Measurements from ENCODE around the gene TNS3.
"Not testable (repeated sequence)": the region's sequence is repeated elsewhere in the genome, so short reads cannot be mapped to it uniquely, and the experiment has no call there.

The TNS3 gene

GRCh38 chr7:47581804-47582763 lies at the start of gene TNS3:
TSS of gene TNS3 (minus strand) at chr7:47582111. CDS start at chr7:47439636, 142,475 bp downstream.
- no peak for DNase-seq

DNA sequence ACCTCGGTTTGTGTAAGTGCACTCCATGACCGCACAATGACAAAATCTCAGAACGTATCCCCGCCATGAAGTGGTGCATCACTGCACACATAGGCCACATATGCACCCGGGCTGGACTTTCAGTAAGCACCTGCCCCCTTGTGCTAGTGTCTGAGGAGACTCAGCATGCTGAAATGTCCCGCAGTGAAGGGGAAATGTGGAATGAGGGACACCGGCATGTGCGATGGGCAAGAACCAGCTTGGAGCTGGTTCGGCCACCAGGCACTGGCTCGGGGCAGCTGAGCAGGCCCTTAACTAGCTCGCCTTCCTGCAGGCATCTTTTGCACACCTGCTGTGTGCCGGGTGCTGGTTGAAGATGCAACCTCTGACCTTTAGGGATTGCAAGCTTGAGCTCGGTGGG lies 49.8 kb upstream of the TNS3 start:
- no peak for DNase-seq

- DNase-seq, result no peak
Observed at GRCh38 chr7:47627580-47628283, 45.8 kb upstream of the TNS3 start.

- no peak for DNase-seq
Observed at GRCh38 chr7:47625861-47626715, 44.2 kb upstream of the TNS3 start.

DNA sequence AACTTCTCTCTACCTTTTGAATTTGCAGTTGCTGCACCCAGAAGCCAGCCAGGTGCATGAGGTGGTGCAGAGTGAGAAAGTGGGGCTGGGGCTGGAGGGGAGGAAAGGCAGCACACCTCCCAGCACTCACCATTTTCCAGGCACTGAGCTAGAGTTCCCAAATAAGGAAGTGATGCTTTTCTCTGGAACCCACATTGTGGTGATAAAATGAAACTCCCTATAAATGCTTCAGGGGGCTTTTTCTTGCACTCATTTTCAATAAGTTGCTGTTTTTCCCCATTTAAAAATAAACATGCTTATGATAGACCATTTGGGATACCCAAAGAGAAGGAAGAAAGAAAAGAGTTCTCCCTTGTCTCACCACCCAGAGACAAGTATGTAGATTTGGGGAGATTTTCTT lies 42.8 kb upstream of the TNS3 start:
- no peak for DNase-seq

DNA sequence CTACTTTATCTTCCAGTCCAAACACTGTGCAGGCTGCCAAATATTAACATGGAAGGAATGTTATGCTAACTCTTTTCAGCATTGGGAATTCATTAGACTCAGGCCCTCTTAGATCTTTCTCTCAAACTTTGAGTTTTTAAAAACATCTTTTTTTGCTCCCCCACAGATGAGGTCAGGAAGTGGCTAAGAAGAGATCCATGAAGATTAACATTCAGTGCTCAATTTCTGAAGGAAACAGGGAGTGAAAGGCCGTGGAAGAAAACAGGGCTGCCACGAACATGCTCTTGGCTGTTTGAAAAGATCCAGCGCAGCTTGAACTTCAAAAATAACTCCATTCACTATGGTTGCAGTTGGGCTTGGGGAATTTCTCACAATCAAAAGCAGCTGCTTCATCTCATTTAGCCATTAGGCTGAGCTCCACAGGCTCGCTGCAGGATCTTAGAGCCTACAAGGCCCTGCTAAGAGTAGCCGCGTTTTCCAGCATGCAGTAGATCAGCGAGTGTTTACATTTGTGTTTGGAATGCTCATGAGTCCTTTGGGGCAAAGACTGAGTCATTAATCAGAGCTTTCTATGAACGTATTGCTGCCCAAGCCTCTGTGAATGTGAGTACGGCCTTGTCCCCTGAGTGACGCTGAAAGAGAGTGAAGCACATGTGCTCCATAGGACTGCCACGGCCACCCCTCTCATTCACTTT lies 41.2 kb upstream of the TNS3 start:
- DNase-seq, result no peak

- DNase-seq, result no peak
Observed at GRCh38 chr7:47622586-47622945, 40.7 kb upstream of the TNS3 start.

GRCh38 chr7:47621979-47622561 lies 40.2 kb upstream of the TNS3 start:
- DNase-seq, result no peak

DNA sequence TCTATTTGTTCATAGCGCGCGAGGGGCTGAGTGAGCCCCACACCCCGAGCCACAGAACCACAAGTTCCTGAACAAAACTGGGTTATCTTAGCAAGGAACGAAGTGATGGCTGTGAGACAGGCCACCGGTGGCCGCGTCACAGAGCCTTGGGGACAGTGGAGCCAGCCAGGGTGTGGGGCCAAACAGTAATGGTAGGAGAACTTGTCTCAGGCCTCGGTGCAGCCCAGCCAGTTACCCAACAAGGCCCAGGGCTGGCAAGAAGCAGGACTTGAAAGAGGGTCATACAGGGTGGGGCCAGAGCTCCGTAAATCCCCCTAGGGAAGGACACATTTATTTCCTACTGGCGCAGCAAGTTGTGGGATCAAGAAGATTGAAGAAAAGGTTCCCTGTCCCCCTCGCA lies 39.4 kb upstream of the TNS3 start:
- no peak for DNase-seq

DNA sequence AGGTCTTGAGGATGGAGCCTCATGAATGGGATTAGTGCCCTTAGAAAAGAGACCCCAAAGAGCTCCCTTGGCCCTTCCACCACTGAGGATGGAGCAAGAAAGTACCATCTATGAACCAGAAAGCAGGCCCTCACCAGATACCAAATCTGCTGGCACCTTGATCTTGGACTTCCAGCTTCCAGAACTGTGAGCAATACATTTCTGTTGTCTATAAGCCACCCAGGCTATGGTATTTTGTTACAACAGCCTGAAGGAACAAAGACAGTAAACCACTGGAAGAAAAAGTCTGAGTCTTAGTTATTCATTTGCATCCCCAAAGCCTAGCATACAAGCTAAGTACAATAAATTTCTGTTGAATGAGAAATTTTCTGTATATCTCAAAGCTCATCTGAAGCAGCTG lies 37.9 kb upstream of the TNS3 start:
- DNase-seq, result no peak

- no peak for DNase-seq
Observed at GRCh38 chr7:47617131-47617530, 35.2 kb upstream of the TNS3 start.

DNA sequence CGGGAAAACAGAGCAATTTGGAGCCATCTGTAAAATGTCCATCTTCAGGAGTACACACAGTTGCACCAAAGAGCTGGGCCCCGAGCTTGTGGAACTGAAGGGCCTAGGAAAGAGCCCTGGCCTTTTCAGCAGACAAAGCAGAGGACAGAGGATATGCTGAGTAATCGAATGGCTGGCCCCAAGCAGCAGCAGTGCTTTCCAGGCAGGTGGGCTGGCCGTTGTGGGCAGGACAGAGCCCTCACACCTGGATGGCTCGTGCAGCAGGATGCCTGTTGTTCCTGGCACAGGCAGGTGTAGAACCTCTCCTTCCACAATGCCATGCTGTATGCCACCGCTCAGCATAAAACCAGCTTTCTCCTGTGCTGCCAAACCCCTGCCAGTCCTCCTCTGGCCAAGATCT lies 32.5 kb upstream of the TNS3 start:
- DNase-seq, result no peak

DNA sequence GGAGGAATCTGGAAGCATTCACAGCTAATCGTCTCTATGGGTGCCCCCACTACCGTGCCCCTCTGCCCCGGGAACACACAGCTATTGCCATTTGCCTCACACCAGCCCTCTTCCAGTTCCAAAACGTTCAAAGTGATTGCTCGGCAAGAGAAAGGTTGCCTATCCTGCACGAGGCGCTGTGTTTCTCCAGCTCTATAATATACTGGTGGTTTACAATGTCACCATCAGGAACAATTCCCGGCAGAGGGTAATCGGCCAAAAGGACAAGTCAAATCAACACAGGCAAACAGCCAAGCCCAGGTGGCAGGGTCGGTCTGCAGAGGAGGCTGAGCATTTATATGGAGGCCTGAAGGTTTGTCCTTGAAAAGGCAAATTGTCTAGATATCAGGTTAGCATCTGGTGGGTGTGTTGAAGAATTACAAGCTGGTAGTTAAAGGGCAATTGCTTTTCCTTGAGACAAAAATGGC lies 29.2 kb upstream of the TNS3 start:
- DNase-seq, result no peak

- DNase-seq, result no peak
Observed at GRCh38 chr7:47610506-47611044, 28.7 kb upstream of the TNS3 start.

GRCh38 chr7:47609803-47610452 lies 28.0 kb upstream of the TNS3 start:
- no peak for DNase-seq

- not testable (repeated sequence) for DNase-seq
Observed at GRCh38 chr7:47606593-47607046, 24.7 kb upstream of the TNS3 start.

DNA sequence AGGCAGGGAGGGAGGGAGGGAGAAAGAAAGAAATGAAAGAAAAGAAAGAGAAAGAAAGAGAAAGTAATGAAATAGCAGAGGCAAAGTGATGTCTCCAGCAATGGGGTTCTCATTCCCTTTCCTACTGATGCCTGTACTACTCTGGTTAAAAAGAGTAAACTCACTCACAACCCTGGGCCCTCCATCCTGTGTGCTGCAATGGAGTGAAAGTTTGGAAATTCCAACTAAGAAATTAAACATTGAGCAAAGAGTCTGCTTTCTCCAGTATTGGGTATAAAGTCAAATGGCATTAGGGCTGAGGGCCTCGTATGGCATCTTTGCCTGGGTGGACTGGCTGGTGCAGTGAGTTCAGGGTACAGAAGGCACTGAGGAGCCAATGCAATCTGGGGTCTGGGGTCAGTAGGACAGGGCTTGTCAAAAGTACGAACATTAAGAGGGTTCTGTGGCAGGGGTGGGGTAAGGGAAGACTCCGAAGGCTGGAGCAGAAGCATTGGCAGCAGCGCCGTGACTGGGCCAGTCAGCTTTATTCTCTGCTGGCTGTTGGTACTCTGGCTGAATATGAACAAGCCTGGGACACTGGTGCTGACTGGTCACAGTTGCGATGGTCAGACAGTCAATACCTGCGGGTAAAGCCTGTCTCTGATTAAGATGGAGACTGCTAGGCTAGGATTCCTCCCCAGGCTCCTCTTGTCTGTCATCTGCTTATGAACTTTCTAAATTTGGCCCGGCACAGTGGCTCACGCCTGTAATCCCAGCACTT lies 24.1 kb upstream of the TNS3 start:
- no peak for DNase-seq

DNA sequence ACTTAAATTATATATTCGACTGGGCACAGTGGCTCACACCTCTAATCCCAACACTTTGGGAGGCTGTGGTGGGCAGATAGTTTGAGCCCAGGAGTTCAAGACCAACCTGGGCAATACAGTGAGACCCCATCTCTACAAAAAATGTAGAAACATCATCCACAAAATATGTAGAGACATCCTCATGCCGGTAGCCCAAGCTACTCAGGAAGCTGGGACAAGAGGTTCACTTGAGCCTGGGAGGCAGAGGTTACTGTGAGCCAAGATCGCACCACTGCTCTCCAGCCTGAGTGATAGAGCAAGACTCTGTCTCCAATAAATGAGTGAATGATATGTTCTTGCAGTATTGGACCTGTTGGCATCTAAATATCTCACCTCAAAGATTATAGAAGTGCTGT lies 22.6 kb upstream of the TNS3 start:
- no peak for DNase-seq

DNA sequence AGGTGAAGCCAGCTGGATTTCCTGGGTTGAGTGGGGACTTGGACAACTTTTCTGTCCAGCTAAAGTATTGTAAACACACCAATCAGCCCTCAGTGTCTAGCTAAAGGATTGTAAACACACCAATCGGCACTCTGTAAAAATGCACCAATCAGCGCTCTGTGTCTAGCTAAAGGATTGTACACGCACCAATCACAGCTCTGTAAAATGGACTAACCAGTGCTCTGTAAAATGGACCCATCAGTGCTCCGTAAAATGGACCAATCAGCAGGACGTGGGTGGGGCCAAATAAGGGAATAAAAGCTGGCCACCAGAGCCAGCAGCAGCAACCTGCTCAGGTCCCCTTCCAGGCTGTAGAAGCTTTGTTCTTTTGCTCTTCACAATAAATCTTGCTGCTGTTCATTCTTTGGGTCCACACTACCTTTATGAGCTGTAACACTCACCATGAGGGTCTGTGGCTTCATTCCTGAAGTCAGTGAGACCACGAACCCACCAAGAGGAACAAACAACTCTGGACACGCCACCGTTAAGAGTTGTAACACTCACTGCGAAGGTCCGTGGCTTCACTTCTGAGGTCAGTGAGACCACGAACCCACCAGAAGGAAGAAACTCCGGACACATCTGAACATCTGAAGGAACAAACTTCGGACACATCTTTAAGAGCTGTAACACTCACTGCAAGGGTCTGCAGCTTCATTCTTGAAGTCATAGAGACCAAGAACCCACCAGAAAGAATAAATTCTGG lies 21.8 kb upstream of the TNS3 start:
- not testable (repeated sequence) for DNase-seq

Measured in stimulated activated CD4-positive, alpha-beta T cell treated with anti-CD3 and anti-CD28 coated beads, Interleukin-4, amount 100 ng/mL, for 24 hours (primary cell).